Liver (tissue), 9 donors: Measurements from ENCODE around the gene SEC14L5. TPM values are rescaled to one million over a fixed set of nuclear protein-coding genes. Genes with fewer than 3 reads are reported as not detected.
"Not testable (repeated sequence)": the region's sequence is repeated elsewhere in the genome, so short reads cannot be mapped to it uniquely, and the experiment has no call there.

Experiments
- DNase-seq: peaks from one replicate; pipeline ENCODE4 v3.0.0-alpha.2; 2017; ENCODE audit warnings: low spot score
- H3K27ac ChIP-seq, 2 donors: one replicate each; pipeline ENCODE4 v1.7.0; 2013; ENCODE audit warnings: inconsistent platforms in 2 of 2, low read length in 2 of 2, control low read depth in 1 of 2, low read depth in 1 of 2, mild to moderate bottlenecking in 1 of 2
- H3K27me3 ChIP-seq, 4 donors: one replicate each; pipeline versions ENCODE4 v1.6.1 to v1.7.0; 2013; ENCODE audit warnings: low read length in 3 of 4, inconsistent platforms in 1 of 4, mild to moderate bottlenecking in 1 of 4, moderate library complexity in 1 of 4; ENCODE audit not compliant: control insufficient read depth in 4 of 4, insufficient read depth in 4 of 4
- H3K36me3 ChIP-seq, 4 donors: one replicate each; pipeline versions ENCODE4 v1.6.1 to v1.7.0; 2013; ENCODE audit warnings: low read length in 3 of 4, mild to moderate bottlenecking in 3 of 4, low read depth in 1 of 4, moderate library complexity in 1 of 4; ENCODE audit not compliant: control insufficient read depth in 4 of 4, insufficient read depth in 3 of 4
- H3K4me1 ChIP-seq, 4 donors: one replicate each; pipeline versions ENCODE4 v1.6.1 to v1.7.0; 2013; ENCODE audit warnings: low read length in 3 of 4, mild to moderate bottlenecking in 3 of 4, moderate library complexity in 1 of 4; ENCODE audit not compliant: control insufficient read depth in 4 of 4, insufficient read depth in 4 of 4
- H3K4me3 ChIP-seq, 3 donors: one replicate each; pipeline versions ENCODE4 v1.6.1 to v1.7.0; 2013; ENCODE audit warnings: low read length in 3 of 3, control low read depth in 1 of 3, low read depth in 1 of 3, mild to moderate bottlenecking in 1 of 3
- H3K9ac ChIP-seq, 2 donors: one replicate each; pipeline ENCODE4 v1.7.0; 2013; ENCODE audit warnings: low read length in 2 of 2, mild to moderate bottlenecking in 2 of 2, moderate library complexity in 2 of 2, control low read depth in 1 of 2, low read depth in 1 of 2
- H3K9me3 ChIP-seq, 4 donors: one replicate each; pipeline versions ENCODE4 v1.6.1 to v1.7.0; 2013; ENCODE audit warnings: low read length in 3 of 4; ENCODE audit not compliant: control insufficient read depth in 4 of 4
- EGR1 ChIP-seq, 2 donors: IDR thresholded peaks; 2 replicates each; pipeline ENCODE4 v1.6.1; 2016 to 2018; ENCODE audit warnings: antibody characterized with exemption in 2 of 2, low read depth in 2 of 2
- FOXA1 ChIP-seq: IDR thresholded peaks from 2 replicates; pipeline ENCODE4 v1.6.1; 2016; ENCODE audit warnings: antibody characterized with exemption
- FOXA2 ChIP-seq: IDR thresholded peaks from 2 replicates; pipeline ENCODE4 v1.6.1; 2016; ENCODE audit warnings: antibody characterized with exemption
- GABPA ChIP-seq, 2 donors: IDR thresholded peaks in 1 of 2; conservative IDR thresholded peaks in 1 of 2; 2 replicates each; pipeline ENCODE4 v1.6.1; 2016; ENCODE audit warnings: antibody characterized with exemption in 2 of 2, mild to moderate bottlenecking in 1 of 2, moderate library complexity in 1 of 2
- HNF4A ChIP-seq, 2 donors: conservative IDR thresholded peaks; 2 replicates each; pipeline ENCODE4 v1.6.1; 2016; ENCODE audit warnings: antibody characterized with exemption in 2 of 2, mild to moderate bottlenecking in 2 of 2
- HNF4G ChIP-seq: IDR thresholded peaks from 2 replicates; pipeline ENCODE4 v1.6.1; 2016; ENCODE audit warnings: antibody characterized with exemption
- JUND ChIP-seq, 2 donors: IDR thresholded peaks; 2 replicates each; pipeline ENCODE4 v1.6.1; 2016; ENCODE audit warnings: antibody characterized with exemption in 2 of 2
- NR2F2 ChIP-seq: IDR thresholded peaks from 2 replicates; pipeline ENCODE4 v1.6.1; 2016; ENCODE audit warnings: antibody characterized with exemption
- RAD21 ChIP-seq, 2 donors: IDR thresholded peaks; 2 replicates each; pipeline ENCODE4 v1.6.1; 2016; ENCODE audit warnings: antibody characterized with exemption in 2 of 2, mild to moderate bottlenecking in 2 of 2
- RXRA ChIP-seq, 2 donors: IDR thresholded peaks; 2 replicates each; pipeline ENCODE4 v1.6.1; 2017 to 2018; ENCODE audit warnings: antibody characterized with exemption in 2 of 2, mild to moderate bottlenecking in 1 of 2
- SP1 ChIP-seq: IDR thresholded peaks from 2 replicates; pipeline ENCODE4 v1.6.1; 2018; ENCODE audit warnings: antibody characterized with exemption, mild to moderate bottlenecking
- TAF1 ChIP-seq: conservative IDR thresholded peaks from 2 replicates; pipeline ENCODE4 v1.6.1; 2016; ENCODE audit warnings: antibody characterized with exemption, mild to moderate bottlenecking
- YY1 ChIP-seq: IDR thresholded peaks from 2 replicates; pipeline ENCODE4 v1.6.1; 2016; ENCODE audit warnings: antibody characterized with exemption, mild to moderate bottlenecking
- WGBS: extraction: QIAGEN DNeasy Blood & Tissue Kit; methylation state at CpG from one replicate; pipeline ENCODE4 v1.1.7; 2013; 5-methylcytosine and 5-hydroxymethylcytosine counted together
- polyA plus RNA-seq, 2 donors: library from polyadenylated mRNA; stranded (reverse) in 1 of 2; unstranded in 1 of 2; fragments of 200-250 nt in 1 of 2; fragments of >200 nt in 1 of 2; fragmentation: Nextera tagmentation in 1 of 2; extraction: Ambion mirVana in 1 of 2; gene quantifications; one replicate each; pipeline versions ENCODE4 v1.2.1 to v1.2.3, GENCODE V29; 2013 to 2015
- total RNA-seq, 2 donors: library from RNA; depleted of rRNA; stranded (reverse); fragments of >200 nt; gene quantifications; one replicate each; pipeline ENCODE4 v1.2.3, GENCODE V29; 2014
- TF ChIP-seq, protein P1 (sequence below): IDR thresholded peaks from 2 replicates; pipeline ENCODE4 v1.6.1; 2016; ENCODE audit warnings: antibody characterized with exemption
- TF ChIP-seq, protein P2 (sequence below): IDR thresholded peaks from 2 replicates; pipeline ENCODE4 v1.6.1; 2016; ENCODE audit warnings: antibody characterized with exemption
- TF ChIP-seq, protein P3 (sequence below): IDR thresholded peaks from 2 replicates; pipeline ENCODE4 v1.6.1; 2016; ENCODE audit warnings: antibody characterized with exemption
- TF ChIP-seq, protein P4 (sequence below): IDR thresholded peaks from 2 replicates; pipeline ENCODE4 v1.6.1; 2016; ENCODE audit warnings: antibody characterized with exemption, mild to moderate bottlenecking
- TF ChIP-seq, protein P5 (sequence below): fragments of 150-350 bp; IDR thresholded peaks from 2 replicates; pipeline ENCODE4 v1.5.1; 2017; ENCODE audit warnings: improper control_type of control experiment, low read depth, low read length; ENCODE audit not compliant: missing input control
- donor health status: healthy.
- donor health status: healthy.
- donor health status: healthy.
- donor health status: healthy.
- donor health status: healthy.

Gene SEC14L5
- total and polyA plus RNA-seq, 4 donors = 0.03 to 0.65 (median 0.12) TPM

DNA sequence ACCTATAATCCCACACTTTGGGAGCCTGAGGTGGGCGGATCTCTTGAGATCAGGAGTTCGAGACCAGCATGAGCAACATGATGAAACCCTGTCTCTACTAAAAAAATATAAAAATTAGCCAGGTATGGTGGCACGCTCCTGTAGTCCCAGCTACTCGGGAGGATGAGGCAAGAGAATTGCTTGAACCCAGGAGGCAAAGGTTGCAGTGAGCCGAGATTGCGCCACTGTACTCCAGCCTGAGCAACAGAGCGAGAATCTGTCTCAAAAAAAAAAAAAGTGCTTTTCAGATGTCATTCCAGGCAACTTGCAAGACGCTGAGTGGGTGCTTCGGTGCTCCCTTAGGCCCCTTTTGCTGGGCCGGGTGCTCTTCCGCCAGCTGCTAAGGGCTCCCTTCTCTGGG lies 86.5 kb downstream of the SEC14L5 start:
- H3K9ac ChIP-seq, H3K4me3 ChIP-seq, H3K36me3 ChIP-seq, H3K27me3 ChIP-seq, DNase-seq, H3K27ac ChIP-seq, H3K9me3 ChIP-seq, H3K4me1 ChIP-seq: not testable (repeated sequence)
- peak in 1 of 2 donors; percentile 29 for TF ChIP-seq HNF4A (conservative IDR thresholded peaks at IDR 0.05)
- WGBS = 91% methylated on average over 11 of the region's 11 CpGs

DNA sequence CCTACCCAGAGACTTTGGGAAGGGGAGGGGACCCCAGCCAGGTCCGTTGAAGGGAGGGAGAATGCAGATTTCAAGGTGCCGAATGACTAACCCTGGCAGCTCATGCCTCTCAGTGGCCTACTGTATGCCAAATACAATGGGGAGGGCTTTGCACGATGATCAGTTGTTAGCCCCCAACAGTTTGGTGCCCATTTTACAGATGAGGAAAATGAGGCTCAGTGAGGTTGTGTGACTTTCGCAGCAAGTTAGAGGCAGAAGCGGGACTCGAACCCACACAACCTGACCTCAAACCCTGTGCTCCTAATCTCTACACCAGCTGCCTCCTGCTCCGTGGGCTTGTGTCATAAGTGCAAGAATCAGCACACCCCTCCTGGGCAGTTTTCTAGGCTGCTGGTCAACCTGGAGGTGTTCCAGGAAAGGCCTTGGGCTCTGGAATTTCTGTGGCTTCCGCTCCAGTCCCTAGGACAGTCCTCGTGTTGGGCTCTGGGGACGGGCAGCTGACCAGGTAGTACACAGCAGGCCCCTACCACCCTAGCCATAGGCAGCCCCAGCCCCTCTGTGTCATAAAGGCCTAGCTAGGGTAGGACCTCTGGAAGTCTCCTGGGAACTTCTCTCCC lies 87.5 kb downstream of the SEC14L5 start:
- WGBS = 94% methylated on average over 10 of the region's 10 CpGs

More for the DNA sequence above, 87.5 kb downstream of the SEC14L5 start:
- no peaks in the 10 kb centered on the region for H3K4me1 ChIP-seq
- no peak overlapping the region for H3K27ac ChIP-seq
- no peak for DNase-seq
- TF ChIP-seq FOXA2 (no peak), HNF4G (no peak), RAD21 (IDR thresholded peaks at IDR 0.05) (no peak), RXRA (IDR thresholded peaks at IDR 0.05) (no peak), EGR1 (IDR thresholded peaks at IDR 0.05; ENCODE audit: low read depth in 2 of 2) (no peak), GABPA (IDR thresholded peaks at IDR 0.05 in 1 of 2, conservative IDR thresholded peaks at IDR 0.05 in 1 of 2) (no peak), SP1 (no peak), YY1 (no peak), TAF1 (no peak), FOXA1 (no peak), HNF4A (conservative IDR thresholded peaks at IDR 0.05) (no peak), NR2F2 (no peak), JUND (IDR thresholded peaks at IDR 0.05) (no peak)
- TF ChIP-seq, protein P1, sequence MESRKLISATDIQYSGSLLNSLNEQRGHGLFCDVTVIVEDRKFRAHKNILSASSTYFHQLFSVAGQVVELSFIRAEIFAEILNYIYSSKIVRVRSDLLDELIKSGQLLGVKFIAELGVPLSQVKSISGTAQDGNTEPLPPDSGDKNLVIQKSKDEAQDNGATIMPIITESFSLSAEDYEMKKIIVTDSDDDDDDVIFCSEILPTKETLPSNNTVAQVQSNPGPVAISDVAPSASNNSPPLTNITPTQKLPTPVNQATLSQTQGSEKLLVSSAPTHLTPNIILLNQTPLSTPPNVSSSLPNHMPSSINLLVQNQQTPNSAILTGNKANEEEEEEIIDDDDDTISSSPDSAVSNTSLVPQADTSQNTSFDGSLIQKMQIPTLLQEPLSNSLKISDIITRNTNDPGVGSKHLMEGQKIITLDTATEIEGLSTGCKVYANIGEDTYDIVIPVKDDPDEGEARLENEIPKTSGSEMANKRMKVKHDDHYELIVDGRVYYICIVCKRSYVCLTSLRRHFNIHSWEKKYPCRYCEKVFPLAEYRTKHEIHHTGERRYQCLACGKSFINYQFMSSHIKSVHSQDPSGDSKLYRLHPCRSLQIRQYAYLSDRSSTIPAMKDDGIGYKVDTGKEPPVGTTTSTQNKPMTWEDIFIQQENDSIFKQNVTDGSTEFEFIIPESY = no peak
- TF ChIP-seq, protein P2, sequence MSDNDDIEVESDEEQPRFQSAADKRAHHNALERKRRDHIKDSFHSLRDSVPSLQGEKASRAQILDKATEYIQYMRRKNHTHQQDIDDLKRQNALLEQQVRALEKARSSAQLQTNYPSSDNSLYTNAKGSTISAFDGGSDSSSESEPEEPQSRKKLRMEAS = no peak
- TF ChIP-seq, protein P3, sequence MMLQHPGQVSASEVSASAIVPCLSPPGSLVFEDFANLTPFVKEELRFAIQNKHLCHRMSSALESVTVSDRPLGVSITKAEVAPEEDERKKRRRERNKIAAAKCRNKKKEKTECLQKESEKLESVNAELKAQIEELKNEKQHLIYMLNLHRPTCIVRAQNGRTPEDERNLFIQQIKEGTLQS = no peak
- TF ChIP-seq, protein P4, sequence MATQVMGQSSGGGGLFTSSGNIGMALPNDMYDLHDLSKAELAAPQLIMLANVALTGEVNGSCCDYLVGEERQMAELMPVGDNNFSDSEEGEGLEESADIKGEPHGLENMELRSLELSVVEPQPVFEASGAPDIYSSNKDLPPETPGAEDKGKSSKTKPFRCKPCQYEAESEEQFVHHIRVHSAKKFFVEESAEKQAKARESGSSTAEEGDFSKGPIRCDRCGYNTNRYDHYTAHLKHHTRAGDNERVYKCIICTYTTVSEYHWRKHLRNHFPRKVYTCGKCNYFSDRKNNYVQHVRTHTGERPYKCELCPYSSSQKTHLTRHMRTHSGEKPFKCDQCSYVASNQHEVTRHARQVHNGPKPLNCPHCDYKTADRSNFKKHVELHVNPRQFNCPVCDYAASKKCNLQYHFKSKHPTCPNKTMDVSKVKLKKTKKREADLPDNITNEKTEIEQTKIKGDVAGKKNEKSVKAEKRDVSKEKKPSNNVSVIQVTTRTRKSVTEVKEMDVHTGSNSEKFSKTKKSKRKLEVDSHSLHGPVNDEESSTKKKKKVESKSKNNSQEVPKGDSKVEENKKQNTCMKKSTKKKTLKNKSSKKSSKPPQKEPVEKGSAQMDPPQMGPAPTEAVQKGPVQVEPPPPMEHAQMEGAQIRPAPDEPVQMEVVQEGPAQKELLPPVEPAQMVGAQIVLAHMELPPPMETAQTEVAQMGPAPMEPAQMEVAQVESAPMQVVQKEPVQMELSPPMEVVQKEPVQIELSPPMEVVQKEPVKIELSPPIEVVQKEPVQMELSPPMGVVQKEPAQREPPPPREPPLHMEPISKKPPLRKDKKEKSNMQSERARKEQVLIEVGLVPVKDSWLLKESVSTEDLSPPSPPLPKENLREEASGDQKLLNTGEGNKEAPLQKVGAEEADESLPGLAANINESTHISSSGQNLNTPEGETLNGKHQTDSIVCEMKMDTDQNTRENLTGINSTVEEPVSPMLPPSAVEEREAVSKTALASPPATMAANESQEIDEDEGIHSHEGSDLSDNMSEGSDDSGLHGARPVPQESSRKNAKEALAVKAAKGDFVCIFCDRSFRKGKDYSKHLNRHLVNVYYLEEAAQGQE = no peak
- TF ChIP-seq, protein P5, sequence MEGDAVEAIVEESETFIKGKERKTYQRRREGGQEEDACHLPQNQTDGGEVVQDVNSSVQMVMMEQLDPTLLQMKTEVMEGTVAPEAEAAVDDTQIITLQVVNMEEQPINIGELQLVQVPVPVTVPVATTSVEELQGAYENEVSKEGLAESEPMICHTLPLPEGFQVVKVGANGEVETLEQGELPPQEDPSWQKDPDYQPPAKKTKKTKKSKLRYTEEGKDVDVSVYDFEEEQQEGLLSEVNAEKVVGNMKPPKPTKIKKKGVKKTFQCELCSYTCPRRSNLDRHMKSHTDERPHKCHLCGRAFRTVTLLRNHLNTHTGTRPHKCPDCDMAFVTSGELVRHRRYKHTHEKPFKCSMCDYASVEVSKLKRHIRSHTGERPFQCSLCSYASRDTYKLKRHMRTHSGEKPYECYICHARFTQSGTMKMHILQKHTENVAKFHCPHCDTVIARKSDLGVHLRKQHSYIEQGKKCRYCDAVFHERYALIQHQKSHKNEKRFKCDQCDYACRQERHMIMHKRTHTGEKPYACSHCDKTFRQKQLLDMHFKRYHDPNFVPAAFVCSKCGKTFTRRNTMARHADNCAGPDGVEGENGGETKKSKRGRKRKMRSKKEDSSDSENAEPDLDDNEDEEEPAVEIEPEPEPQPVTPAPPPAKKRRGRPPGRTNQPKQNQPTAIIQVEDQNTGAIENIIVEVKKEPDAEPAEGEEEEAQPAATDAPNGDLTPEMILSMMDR = no peak
- no peak overlapping the region for H3K9ac ChIP-seq
- no peaks in the 10 kb centered on the region for H3K9me3 ChIP-seq
- H3K4me3 ChIP-seq = no peak overlapping the region
- H3K27me3 ChIP-seq = no peaks in the 10 kb centered on the region
- no peaks in the 10 kb centered on the region for H3K36me3 ChIP-seq
